ENCODE measurements around the gene C1orf21.

- TF ChIP-seq POLR2AphosphoS5 (IDR thresholded peaks at IDR 0.05; ENCODE audit: low read depth, low read length) (no peak), CTCF (IDR thresholded peaks at IDR 0.05) (no peak), REST (IDR thresholded peaks at IDR 0.05; ENCODE audit: low read depth, low read length) (no peak), TAF1 (IDR thresholded peaks at IDR 0.05; ENCODE audit: borderline replicate concordance, low read depth, low read length) (no peak), JUND (IDR thresholded peaks at IDR 0.05) (no peak), YY1 (IDR thresholded peaks at IDR 0.05; ENCODE audit: low read depth) (no peak), EP300 (IDR thresholded peaks at IDR 0.05; ENCODE audit: borderline replicate concordance in 1 of 2, low read depth in 1 of 2, low read length in 1 of 2) (no peak), TEAD4 (IDR thresholded peaks at IDR 0.05; ENCODE audit: borderline replicate concordance, insufficient read depth) (no peak), RFX5 (IDR thresholded peaks at IDR 0.05; ENCODE audit: low read length) (no peak)
Measured at GRCh38 chr1:184574588-184574987, 187.8 kb downstream of the C1orf21 start.

All from SK-N-SH (cell line).